Left ventricle myocardium inferior (tissue), 1 donor: ENCODE measurements around the gene BMP7. TPM values are rescaled to one million over a fixed set of nuclear protein-coding genes. Genes with fewer than 3 reads are reported as not detected.
"Not testable (repeated sequence)": the region's sequence is repeated elsewhere in the genome, so short reads cannot be mapped to it uniquely, and the experiment has no call there.

Experiments used
- DNase-seq: peaks from one replicate; pipeline ENCODE4 v3.0.0-alpha.2; 2020
- H3K27ac ChIP-seq: fragments of 200-600 bp; replicated peaks from 2 replicates; pipeline ENCODE4 v1.8.0; 2021
- H3K27me3 ChIP-seq: fragments of 200-600 bp; 2 replicates; pipeline ENCODE4 v1.8.0; 2021; ENCODE audit warnings: low read depth
- H3K36me3 ChIP-seq: fragments of 200-600 bp; 2 replicates; pipeline ENCODE4 v1.8.0; 2021
- H3K4me1 ChIP-seq: fragments of 200-600 bp; 2 replicates; pipeline ENCODE4 v1.8.0; 2021
- H3K4me3 ChIP-seq: fragments of 200-600 bp; 2 replicates; pipeline ENCODE4 v1.8.0; 2021; ENCODE audit warnings: mild to moderate bottlenecking, moderate library complexity
- H3K9me3 ChIP-seq: fragments of 200-600 bp; replicated peaks from 2 replicates; pipeline ENCODE4 v1.8.0; 2021
- CTCF ChIP-seq: fragments of 200-600 bp; IDR thresholded peaks from 2 replicates; pipeline ENCODE4 v1.8.0; 2021; ENCODE audit warnings: antibody characterized with exemption, mild to moderate bottlenecking, borderline replicate concordance
- intact Hi-C: fragments of 100-400 bp; cut with micrococcal nuclease; formaldehyde crosslinking; loops from one replicate; pipeline ENCODE4 v1.11.0; 2022
- total RNA-seq: library from RNA; stranded (reverse); fragmentation: NEBNext Ultra II Directional; extraction: Animal tissue kit (Norgen Biotek cat#: 25700); gene quantifications from one replicate; pipeline ENCODE4 v1.2.1, GENCODE V29; 2021
- donor health status: DM: no; HTN: yes; CAD: no; lungs with severe emphysema.

The BMP7 gene
- total RNA-seq, 1 donor from 2014 or later = 19.9 TPM

- intact Hi-C loops = no loop called here
- no peak for DNase-seq
- Histone ChIP-seq H3K9me3 (no peaks in the 10 kb centered on the region), H3K27ac (no peak overlapping the region), H3K4me3 (no peak overlapping the region), H3K36me3 (no peaks in the 10 kb centered on the region), H3K4me1 (peaks cover 25% of the 10 kb centered on the region), H3K27me3 (peaks cover 75% of the 10 kb centered on the region)
- no peak for TF ChIP-seq CTCF
These were observed 2.1 kb upstream of the BMP7 start for GRCh38 chr20:57268399-57269076.

- H3K4me1 ChIP-seq = peaks cover 25% of the 10 kb centered on the region
- TF ChIP-seq CTCF = no peak
- intact Hi-C loops = no loop called here
- peaks cover 87% of the 10 kb centered on the region for H3K27me3 ChIP-seq
- no peaks in the 10 kb centered on the region for H3K9me3 ChIP-seq
- no peak overlapping the region for H3K27ac ChIP-seq
- H3K36me3 ChIP-seq = no peaks in the 10 kb centered on the region
- DNase-seq = no peak
- no peak overlapping the region for H3K4me3 ChIP-seq
These were observed 849 bp upstream of the BMP7 start for GRCh38 chr20:57267158-57267821.

GRCh38 chr20:57265997-57266290 is 497 bp downstream of the BMP7 start:
- peak overlapping the region; percentile 65 for H3K4me3 ChIP-seq
- intact Hi-C loops = no loop called here
- H3K27me3 ChIP-seq = peaks cover 95% of the 10 kb centered on the region
- no peaks in the 10 kb centered on the region for H3K9me3 ChIP-seq
- H3K4me1 ChIP-seq = peaks cover 25% of the 10 kb centered on the region
- H3K36me3 ChIP-seq = no peaks in the 10 kb centered on the region
- peak overlapping the region; percentile 52 for H3K27ac ChIP-seq
- TF ChIP-seq CTCF = no peak
- DNase-seq = no peak

GRCh38 chr20:57265336-57265996 is 975 bp downstream of the BMP7 start:
- H3K4me3 ChIP-seq = peak overlapping the region; percentile 65
- intact Hi-C loops = no loop called here
- TF ChIP-seq CTCF = no peak
- DNase-seq = no peak
- H3K27ac ChIP-seq = peak overlapping the region; percentile 79
- no peaks in the 10 kb centered on the region for H3K9me3 ChIP-seq
- no peaks in the 10 kb centered on the region for H3K36me3 ChIP-seq
- H3K27me3 ChIP-seq = peaks cover 98% of the 10 kb centered on the region
- H3K4me1 ChIP-seq = peaks cover 27% of the 10 kb centered on the region

- intact Hi-C loops, H3K9me3 ChIP-seq, H3K36me3 ChIP-seq, DNase-seq: not testable (repeated sequence)
- Histone ChIP-seq H3K27ac (peak overlapping the region; percentile 79), H3K4me3 (peak overlapping the region; percentile 65), H3K27me3 (peaks cover 98% of the 10 kb centered on the region), H3K4me1 (peaks cover 33% of the 10 kb centered on the region)
These were observed 1.5 kb downstream of the BMP7 start for GRCh38 chr20:57264908-57265335.
